Measurements from ENCODE around the gene HPCAL4. TPM values are rescaled to one million over a fixed set of nuclear protein-coding genes. Genes with fewer than 3 reads are reported as not detected.

The HPCAL4 gene
- total and polyA plus RNA-seq, 2 experiments from 2014 or later, result 0.08 to 1.2 TPM

DNA sequence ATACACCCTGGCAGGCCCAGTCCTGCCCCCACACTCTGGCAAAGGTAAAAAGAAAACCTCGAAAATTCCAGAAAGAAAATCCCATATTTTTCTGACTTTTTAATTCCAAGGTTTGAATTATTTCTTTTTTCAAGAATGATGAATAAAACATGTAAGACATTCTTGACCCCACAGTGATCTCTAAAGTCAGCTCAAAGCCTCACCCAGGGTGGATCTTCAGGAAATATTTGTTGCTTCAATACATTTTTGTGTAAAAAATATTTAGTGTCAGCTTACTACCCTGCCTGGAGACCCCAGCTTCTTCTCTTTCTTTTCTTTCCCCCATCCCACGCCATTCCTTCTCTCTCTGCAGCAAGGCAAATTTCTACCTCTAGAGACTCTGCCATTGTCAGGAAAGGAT lies 12.3 kb downstream of the HPCAL4 start (continued):
- TF ChIP-seq, protein P1, sequence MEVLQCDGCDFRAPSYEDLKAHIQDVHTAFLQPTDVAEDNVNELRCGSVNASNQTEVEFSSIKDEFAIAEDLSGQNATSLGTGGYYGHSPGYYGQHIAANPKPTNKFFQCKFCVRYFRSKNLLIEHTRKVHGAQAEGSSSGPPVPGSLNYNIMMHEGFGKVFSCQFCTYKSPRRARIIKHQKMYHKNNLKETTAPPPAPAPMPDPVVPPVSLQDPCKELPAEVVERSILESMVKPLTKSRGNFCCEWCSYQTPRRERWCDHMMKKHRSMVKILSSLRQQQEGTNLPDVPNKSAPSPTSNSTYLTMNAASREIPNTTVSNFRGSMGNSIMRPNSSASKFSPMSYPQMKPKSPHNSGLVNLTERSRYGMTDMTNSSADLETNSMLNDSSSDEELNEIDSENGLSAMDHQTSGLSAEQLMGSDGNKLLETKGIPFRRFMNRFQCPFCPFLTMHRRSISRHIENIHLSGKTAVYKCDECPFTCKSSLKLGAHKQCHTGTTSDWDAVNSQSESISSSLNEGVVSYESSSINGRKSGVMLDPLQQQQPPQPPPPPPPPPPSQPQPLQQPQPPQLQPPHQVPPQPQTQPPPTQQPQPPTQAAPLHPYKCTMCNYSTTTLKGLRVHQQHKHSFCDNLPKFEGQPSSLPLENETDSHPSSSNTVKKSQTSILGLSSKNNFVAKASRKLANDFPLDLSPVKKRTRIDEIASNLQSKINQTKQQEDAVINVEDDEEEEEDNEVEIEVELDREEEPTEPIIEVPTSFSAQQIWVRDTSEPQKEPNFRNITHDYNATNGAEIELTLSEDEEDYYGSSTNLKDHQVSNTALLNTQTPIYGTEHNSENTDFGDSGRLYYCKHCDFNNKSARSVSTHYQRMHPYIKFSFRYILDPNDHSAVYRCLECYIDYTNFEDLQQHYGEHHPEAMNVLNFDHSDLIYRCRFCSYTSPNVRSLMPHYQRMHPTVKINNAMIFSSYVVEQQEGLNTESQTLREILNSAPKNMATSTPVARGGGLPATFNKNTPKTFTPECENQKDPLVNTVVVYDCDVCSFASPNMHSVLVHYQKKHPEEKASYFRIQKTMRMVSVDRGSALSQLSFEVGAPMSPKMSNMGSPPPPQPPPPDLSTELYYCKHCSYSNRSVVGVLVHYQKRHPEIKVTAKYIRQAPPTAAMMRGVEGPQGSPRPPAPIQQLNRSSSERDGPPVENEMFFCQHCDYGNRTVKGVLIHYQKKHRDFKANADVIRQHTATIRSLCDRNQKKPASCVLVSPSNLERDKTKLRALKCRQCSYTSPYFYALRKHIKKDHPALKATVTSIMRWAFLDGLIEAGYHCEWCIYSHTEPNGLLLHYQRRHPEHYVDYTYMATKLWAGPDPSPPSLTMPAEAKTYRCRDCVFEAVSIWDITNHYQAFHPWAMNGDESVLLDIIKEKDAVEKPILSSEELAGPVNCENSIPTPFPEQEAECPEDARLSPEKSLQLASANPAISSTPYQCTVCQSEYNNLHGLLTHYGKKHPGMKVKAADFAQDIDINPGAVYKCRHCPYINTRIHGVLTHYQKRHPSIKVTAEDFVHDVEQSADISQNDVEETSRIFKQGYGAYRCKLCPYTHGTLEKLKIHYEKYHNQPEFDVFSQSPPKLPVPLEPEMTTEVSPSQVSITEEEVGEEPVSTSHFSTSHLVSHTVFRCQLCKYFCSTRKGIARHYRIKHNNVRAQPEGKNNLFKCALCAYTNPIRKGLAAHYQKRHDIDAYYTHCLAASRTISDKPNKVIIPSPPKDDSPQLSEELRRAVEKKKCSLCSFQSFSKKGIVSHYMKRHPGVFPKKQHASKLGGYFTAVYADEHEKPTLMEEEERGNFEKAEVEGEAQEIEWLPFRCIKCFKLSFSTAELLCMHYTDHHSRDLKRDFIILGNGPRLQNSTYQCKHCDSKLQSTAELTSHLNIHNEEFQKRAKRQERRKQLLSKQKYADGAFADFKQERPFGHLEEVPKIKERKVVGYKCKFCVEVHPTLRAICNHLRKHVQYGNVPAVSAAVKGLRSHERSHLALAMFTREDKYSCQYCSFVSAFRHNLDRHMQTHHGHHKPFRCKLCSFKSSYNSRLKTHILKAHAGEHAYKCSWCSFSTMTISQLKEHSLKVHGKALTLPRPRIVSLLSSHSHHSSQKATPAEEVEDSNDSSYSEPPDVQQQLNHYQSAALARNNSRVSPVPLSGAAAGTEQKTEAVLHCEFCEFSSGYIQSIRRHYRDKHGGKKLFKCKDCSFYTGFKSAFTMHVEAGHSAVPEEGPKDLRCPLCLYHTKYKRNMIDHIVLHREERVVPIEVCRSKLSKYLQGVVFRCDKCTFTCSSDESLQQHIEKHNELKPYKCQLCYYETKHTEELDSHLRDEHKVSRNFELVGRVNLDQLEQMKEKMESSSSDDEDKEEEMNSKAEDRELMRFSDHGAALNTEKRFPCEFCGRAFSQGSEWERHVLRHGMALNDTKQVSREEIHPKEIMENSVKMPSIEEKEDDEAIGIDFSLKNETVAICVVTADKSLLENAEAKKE (CRISPR knock-in tag; IDR thresholded peaks at IDR 0.05), result no peak
- TF ChIP-seq POLR2AphosphoS5 (IDR thresholded peaks at IDR 0.05; ENCODE audit: low read depth) (no peak), EZH2 (IDR thresholded peaks at IDR 0.05; ENCODE audit: low read depth, unreplicated experiment) (no peak), ZNF331 (CRISPR knock-in tag; IDR thresholded peaks at IDR 0.05; ENCODE audit: low read depth) (no peak), EZH2phosphoT487 (IDR thresholded peaks at IDR 0.05; ENCODE audit: unreplicated experiment) (no peak), JUNB (IDR thresholded peaks at IDR 0.05; ENCODE audit: unreplicated experiment) (no peak), NANOG (IDR thresholded peaks at IDR 0.05; ENCODE audit: borderline replicate concordance) (no peak), STAT1 (IDR thresholded peaks at IDR 0.05; ENCODE audit: unreplicated experiment) (no peak)
- TF ChIP-seq, protein P2, sequence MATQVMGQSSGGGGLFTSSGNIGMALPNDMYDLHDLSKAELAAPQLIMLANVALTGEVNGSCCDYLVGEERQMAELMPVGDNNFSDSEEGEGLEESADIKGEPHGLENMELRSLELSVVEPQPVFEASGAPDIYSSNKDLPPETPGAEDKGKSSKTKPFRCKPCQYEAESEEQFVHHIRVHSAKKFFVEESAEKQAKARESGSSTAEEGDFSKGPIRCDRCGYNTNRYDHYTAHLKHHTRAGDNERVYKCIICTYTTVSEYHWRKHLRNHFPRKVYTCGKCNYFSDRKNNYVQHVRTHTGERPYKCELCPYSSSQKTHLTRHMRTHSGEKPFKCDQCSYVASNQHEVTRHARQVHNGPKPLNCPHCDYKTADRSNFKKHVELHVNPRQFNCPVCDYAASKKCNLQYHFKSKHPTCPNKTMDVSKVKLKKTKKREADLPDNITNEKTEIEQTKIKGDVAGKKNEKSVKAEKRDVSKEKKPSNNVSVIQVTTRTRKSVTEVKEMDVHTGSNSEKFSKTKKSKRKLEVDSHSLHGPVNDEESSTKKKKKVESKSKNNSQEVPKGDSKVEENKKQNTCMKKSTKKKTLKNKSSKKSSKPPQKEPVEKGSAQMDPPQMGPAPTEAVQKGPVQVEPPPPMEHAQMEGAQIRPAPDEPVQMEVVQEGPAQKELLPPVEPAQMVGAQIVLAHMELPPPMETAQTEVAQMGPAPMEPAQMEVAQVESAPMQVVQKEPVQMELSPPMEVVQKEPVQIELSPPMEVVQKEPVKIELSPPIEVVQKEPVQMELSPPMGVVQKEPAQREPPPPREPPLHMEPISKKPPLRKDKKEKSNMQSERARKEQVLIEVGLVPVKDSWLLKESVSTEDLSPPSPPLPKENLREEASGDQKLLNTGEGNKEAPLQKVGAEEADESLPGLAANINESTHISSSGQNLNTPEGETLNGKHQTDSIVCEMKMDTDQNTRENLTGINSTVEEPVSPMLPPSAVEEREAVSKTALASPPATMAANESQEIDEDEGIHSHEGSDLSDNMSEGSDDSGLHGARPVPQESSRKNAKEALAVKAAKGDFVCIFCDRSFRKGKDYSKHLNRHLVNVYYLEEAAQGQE (IDR thresholded peaks at IDR 0.05; ENCODE audit: unreplicated experiment), result no peak
- TF ChIP-seq, protein P3, sequence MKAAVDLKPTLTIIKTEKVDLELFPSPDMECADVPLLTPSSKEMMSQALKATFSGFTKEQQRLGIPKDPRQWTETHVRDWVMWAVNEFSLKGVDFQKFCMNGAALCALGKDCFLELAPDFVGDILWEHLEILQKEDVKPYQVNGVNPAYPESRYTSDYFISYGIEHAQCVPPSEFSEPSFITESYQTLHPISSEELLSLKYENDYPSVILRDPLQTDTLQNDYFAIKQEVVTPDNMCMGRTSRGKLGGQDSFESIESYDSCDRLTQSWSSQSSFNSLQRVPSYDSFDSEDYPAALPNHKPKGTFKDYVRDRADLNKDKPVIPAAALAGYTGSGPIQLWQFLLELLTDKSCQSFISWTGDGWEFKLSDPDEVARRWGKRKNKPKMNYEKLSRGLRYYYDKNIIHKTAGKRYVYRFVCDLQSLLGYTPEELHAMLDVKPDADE (IDR thresholded peaks at IDR 0.05), result no peak

All from GM23338 (cell line).